GM18867 (cell line): ENCODE data around the gene KCNN1.
"Not testable (repeated sequence)": the region's sequence is repeated elsewhere in the genome, so short reads cannot be mapped to it uniquely, and the experiment has no call there.

ENCODE experiments used
- ATAC-seq: cut with Tn5 transposase; IDR thresholded peaks from one replicate; pipeline ENCODE4 v1.9.1; 2021; ENCODE audit warnings: mild to moderate bottlenecking, moderate library complexity; ENCODE audit not compliant: unreplicated experiment

The KCNN1 gene

GRCh38 chr19:17967257-17968051 lies 547 bp downstream of the KCNN1 start:
- ATAC-seq: no peak

GRCh38 chr19:17968362-17968761 lies 1.5 kb downstream of the KCNN1 start:
- no peak for ATAC-seq

GRCh38 chr19:17969096-17969792 lies 2.3 kb downstream of the KCNN1 start:
- ATAC-seq: no peak

GRCh38 chr19:17972230-17972629 lies 5.3 kb downstream of the KCNN1 start:
- ATAC-seq: no peak

GRCh38 chr19:17973759-17974158 lies 6.9 kb downstream of the KCNN1 start:
- no peak for ATAC-seq

- no peak for ATAC-seq
Measured at GRCh38 chr19:17974551-17974950, 7.6 kb downstream of the KCNN1 start.

- ATAC-seq: no peak
Measured at GRCh38 chr19:17975032-17975431, 8.1 kb downstream of the KCNN1 start.

GRCh38 chr19:17977021-17977420 lies 10.1 kb downstream of the KCNN1 start:
- ATAC-seq: no peak

GRCh38 chr19:17977488-17977887 lies 10.6 kb downstream of the KCNN1 start:
- no peak for ATAC-seq

- no peak for ATAC-seq
Measured at GRCh38 chr19:17981611-17982010, 14.7 kb downstream of the KCNN1 start.

GRCh38 chr19:17982430-17982829 lies 15.5 kb downstream of the KCNN1 start:
- ATAC-seq: no peak

GRCh38 chr19:17985037-17985818 lies 18.3 kb downstream of the KCNN1 start:
- ATAC-seq: no peak

- ATAC-seq: not testable (repeated sequence)
Measured at GRCh38 chr19:17986569-17986968, 19.7 kb downstream of the KCNN1 start.

GRCh38 chr19:17988161-17988560 lies 21.3 kb downstream of the KCNN1 start:
- no peak for ATAC-seq

- no peak for ATAC-seq
Measured at GRCh38 chr19:17989425-17990094, 22.7 kb downstream of the KCNN1 start.

GRCh38 chr19:17993076-17993813 lies 26.3 kb downstream of the KCNN1 start:
- ATAC-seq: no peak

- ATAC-seq: no peak
Measured at GRCh38 chr19:17996826-17997316, 30.0 kb downstream of the KCNN1 start.

- no peak for ATAC-seq
Measured at GRCh38 chr19:17997969-17998826, 31.3 kb downstream of the KCNN1 start.

GRCh38 chr19:17998827-17999150 lies 31.9 kb downstream of the KCNN1 start:
- no peak for ATAC-seq
